GM12878 (cell line): Measurements from ENCODE around the gene CCDC87. TPM values are rescaled to one million over a fixed set of nuclear protein-coding genes. Genes with fewer than 3 reads are reported as not detected.

Experiments
- ATAC-seq: fragments of 200-7000 bp; cut with Tn5 transposase; 3 replicates; pipeline ENCODE4 v1.9.1; 2020; ENCODE audit warnings: mild to moderate bottlenecking, moderate library complexity
- BruUV-seq: library from RNA; stranded (reverse); fragments of 400-500 nt; replicated peaks from 2 replicates; lab custom pipeline; 2021; lab: Mats Ljungman, UMichigan
- CTCF ChIA-PET: fragments of 300-600 bp; sonication (Branson Sonifier 250); formaldehyde crosslinking; extraction: SDS; loops from one replicate; lab custom pipeline; 2021; ENCODE audit warnings: inconsistent platforms; lab: Yijun Ruan, JAX
- POLR2A ChIA-PET: fragments of 350-600 bp; formaldehyde crosslinking; extraction: SDS; loops from one replicate; lab custom pipeline; 2021; ENCODE audit warnings: inconsistent platforms; lab: Charles Lee
- RAD21 ChIA-PET: fragments of 300-600 bp; sonication (Branson Sonifier 250); formaldehyde crosslinking; loops from one replicate; lab custom pipeline; 2023; ENCODE audit warnings: antibody characterized with exemption; ENCODE audit not compliant: unreplicated experiment; lab: Charles Lee
- SMC1A ChIA-PET: fragments of 300-600 bp; sonication (Branson Sonifier 250); formaldehyde crosslinking; loops from one replicate; lab custom pipeline; 2023; ENCODE audit not compliant: unreplicated experiment, uncharacterized antibody; lab: Charles Lee
- DNase-seq: peaks from one replicate; pipeline ENCODE4 v3.0.0-alpha.2; 2011; ENCODE audit warnings: low read depth, low spot score
- FAIRE-seq: peaks from 3 replicates; lab custom pipeline; 2011; peaks lifted over from hg19 to GRCh38; lab: Jason Lieb, UNC
- H2AFZ ChIP-seq: 2 replicates; pipeline ENCODE4 v1.6.0; 2011; ENCODE audit warnings: low read depth, low read length, control low read depth; ENCODE audit not compliant: control insufficient read depth
- H3K27ac ChIP-seq: 2 replicates; pipeline ENCODE4 v1.5.1; 2011; ENCODE audit warnings: control low read depth; ENCODE audit not compliant: control insufficient read depth, insufficient read depth
- H3K27me3 ChIP-seq, 2 experiments: replicated peaks in 1 of 2; 2 replicates each; pipeline versions ENCODE4 v1.6.0 to v1.6.1; 2011; ENCODE audit warnings: low read length in 1 of 2; ENCODE audit not compliant: control insufficient read depth in 2 of 2, insufficient read depth in 2 of 2
- H3K36me3 ChIP-seq, 2 experiments: 2 replicates each; pipeline ENCODE4 v1.5.1; 2011; ENCODE audit warnings: low read length in 1 of 2; ENCODE audit not compliant: control insufficient read depth in 2 of 2, insufficient read depth in 2 of 2
- H3K4me1 ChIP-seq: 2 replicates; pipeline ENCODE4 v1.6.1; 2011; ENCODE audit warnings: mild to moderate bottlenecking, low read length, moderate library complexity, mixed read lengths; ENCODE audit not compliant: control insufficient read depth, insufficient read depth
- H3K4me2 ChIP-seq: 2 replicates; pipeline ENCODE4 v1.6.0; 2011; ENCODE audit warnings: control low read depth; ENCODE audit not compliant: control insufficient read depth, insufficient read depth
- H3K4me3 ChIP-seq: fragments of 200-600 bp; sonication (generic); 2 replicates; pipeline ENCODE4 v1.5.1; 2016
- H3K79me2 ChIP-seq: 2 replicates; pipeline ENCODE4 v1.6.0; 2011; ENCODE audit warnings: low read length; ENCODE audit not compliant: control insufficient read depth, insufficient read depth
- H3K9ac ChIP-seq: 2 replicates; pipeline ENCODE4 v1.8.0; 2011; ENCODE audit warnings: low read length, control low read depth, mixed read lengths; ENCODE audit not compliant: control insufficient read depth, insufficient read depth
- H3K9me3 ChIP-seq: replicated peaks from 3 replicates; pipeline ENCODE4 v1.5.1; 2011; ENCODE audit warnings: mild to moderate bottlenecking, low read length; ENCODE audit not compliant: control insufficient read depth, insufficient read depth
- H4K20me1 ChIP-seq: 2 replicates; pipeline ENCODE4 v1.6.0; 2011; ENCODE audit not compliant: control insufficient read depth, insufficient read depth
- ASH2L ChIP-seq: fragments of 300-600, 200-600 bp; sonication (generic); IDR thresholded peaks from 2 replicates; pipeline ENCODE4 v1.6.1; 2017; ENCODE audit warnings: low read depth, mild to moderate bottlenecking, borderline replicate concordance
- ATF2 ChIP-seq: IDR thresholded peaks from 2 replicates; pipeline ENCODE4 v1.6.1; 2012; ENCODE audit warnings: low read length, inconsistent platforms
- BACH1 ChIP-seq: fragments of 450-650 bp; IDR thresholded peaks from 2 replicates; pipeline ENCODE4 v1.6.1; 2017; ENCODE audit warnings: mild to moderate bottlenecking, borderline replicate concordance
- CEBPB ChIP-seq, 2 experiments: fragments of 150-350 bp in 1 of 2; IDR thresholded peaks; 2 replicates each; pipeline ENCODE4 v1.6.1; 2012 to 2014; ENCODE audit warnings: low read depth in 2 of 2, low read length in 2 of 2, borderline replicate concordance in 1 of 2, inconsistent platforms in 1 of 2
- EED ChIP-seq: sonication (generic); IDR thresholded peaks from 2 replicates; pipeline ENCODE4 v1.6.1; 2016; ENCODE audit warnings: antibody characterized with exemption, low read depth
- EGR1 ChIP-seq, 2 experiments: IDR thresholded peaks; 1 replicate in 1 of 2; 2 replicates in 1 of 2; pipeline ENCODE4 v1.6.1; 2011 to 2012; ENCODE audit warnings: low read depth in 2 of 2, low read length in 2 of 2, borderline replicate concordance in 1 of 2, mild to moderate bottlenecking in 1 of 2, moderate library complexity in 1 of 2
- FOXM1 ChIP-seq: IDR thresholded peaks from 2 replicates; pipeline ENCODE4 v1.6.1; 2012; ENCODE audit warnings: low read depth, mild to moderate bottlenecking, inconsistent platforms, low read length, moderate library complexity
- MAX ChIP-seq: IDR thresholded peaks from 2 replicates; pipeline ENCODE4 v1.6.1; 2012; ENCODE audit warnings: low read depth, low read length, improper control_type of control experiment
- RELA ChIP-seq: fragments of 450-650 bp; IDR thresholded peaks from 2 replicates; pipeline ENCODE4 v1.8.0; 2014; ENCODE audit warnings: borderline replicate concordance; ENCODE audit not compliant: partially characterized antibody
- RUNX3 ChIP-seq: IDR thresholded peaks from 2 replicates; pipeline ENCODE4 v1.6.1; 2012; ENCODE audit warnings: low read length, inconsistent platforms
- WRNIP1 ChIP-seq: IDR thresholded peaks from 2 replicates; pipeline ENCODE4 v1.6.1; 2011; ENCODE audit warnings: low read depth, low read length, improper control_type of control experiment, borderline replicate concordance
- ZBTB33 ChIP-seq: fragments of 450-650 bp; IDR thresholded peaks from 2 replicates; pipeline ENCODE4 v1.6.1; 2017; ENCODE audit warnings: mild to moderate bottlenecking
- ZNF207 ChIP-seq: fragments of 450-650 bp; IDR thresholded peaks from 2 replicates; pipeline ENCODE4 v1.6.1; 2014; ENCODE audit warnings: antibody characterized with exemption, mild to moderate bottlenecking, borderline replicate concordance
- ZNF217 ChIP-seq: fragments of 450-650 bp; IDR thresholded peaks from 2 replicates; pipeline ENCODE4 v1.6.1; 2017; ENCODE audit warnings: antibody characterized with exemption, mild to moderate bottlenecking
- ZZZ3 ChIP-seq: IDR thresholded peaks from 2 replicates; pipeline ENCODE4 v1.6.1; 2011; ENCODE audit warnings: low read depth; ENCODE audit not compliant: control insufficient read depth, insufficient read length
- WGBS: methylation state at CpG from one replicate; pipeline ENCODE4 v1.1.6; 2016; ENCODE audit warnings: low lambda C conversion rate; ENCODE audit not compliant: insufficient replicate concordance, insufficient coverage; ENCODE audit errors: missing lambda C conversion rate; 5-methylcytosine and 5-hydroxymethylcytosine counted together
- in situ Hi-C: fragments of 300-500 bp; cut with MboI; formaldehyde crosslinking; loops from 9 replicates; pipeline ENCODE4 v1.14.3; 2018; ENCODE audit warnings: mixed read lengths
- intact Hi-C: fragments of 100-400 bp; cut with micrococcal nuclease; formaldehyde crosslinking; loops from one replicate; pipeline ENCODE4 v1.14.2; 2022; ENCODE audit not compliant: unreplicated experiment
- polyA plus RNA-seq, 11 experiments: library from polyadenylated mRNA; depleted of rRNA in 4 of 11; unstranded in 6 of 11; stranded (reverse) in 5 of 11; fragments of >200 nt; fragmentation: Nextera tagmentation in 4 of 11; fragmentation: Illumina TruSeq in 1 of 11; extraction: Ambion mirVana in 4 of 11; extraction: Trizol in 1 of 11; gene quantifications; 1 replicate in 1 of 11; 2 replicates in 10 of 11; pipeline versions ENCODE4 v1.2.1 to v1.2.3, GENCODE V29; 2011 to 2016; ENCODE audit warnings: inconsistent platforms in 2 of 11, missing spikeins in 2 of 11, low read depth in 1 of 11
- total RNA-seq, 4 experiments: library from RNA; depleted of rRNA in 3 of 4; stranded (reverse); fragments of >200 nt in 3 of 4; fragmentation: Illumina TruSeq in 1 of 4; extraction: Trizol in 1 of 4; gene quantifications; 2 replicates each; pipeline versions ENCODE4 v1.2.1 to v1.2.3, GENCODE V29; 2013 to 2021

CCDC87 gene
- total and polyA plus RNA-seq, 10 of the 15 experiments (the other 5 are each of a cell fraction or from before 2014, with no cell fraction given) = 0.02 to 0.17 (median 0.09) TPM; not detected in 3

GRCh38 chr11:66567787-66568123 is 25.1 kb downstream of the CCDC87 start (continued):
- TF ChIP-seq BACH1 = no peak
- TF ChIP-seq, all 136 proteins: peak for 0

GRCh38 chr11:66566221-66566620 is 26.6 kb downstream of the CCDC87 start:
- H3K4me1 ChIP-seq = no peaks in the 10 kb centered on the region
- intact Hi-C loops = no loop called here
- TF ChIP-seq WRNIP1 (no peak), ASH2L (no peak), EGR1 (IDR thresholded peaks at IDR 0.05; ENCODE audit: borderline replicate concordance in 1 of 2, low read depth in 2 of 2, low read length in 2 of 2) (no peak), MAX (no peak), ZZZ3 (no peak), RUNX3 (no peak), ZNF217 (no peak), ATF2 (no peak), RELA (no peak), ZBTB33 (no peak), FOXM1 (no peak), ZNF207 (no peak), EED (no peak), CEBPB (IDR thresholded peaks at IDR 0.05; ENCODE audit: borderline replicate concordance in 1 of 2, low read depth in 2 of 2, low read length in 2 of 2) (no peak)
- CTCF ChIA-PET = interaction anchor here (1.1 kb wide), 1 partner anchor 12 kb away, joined by 3 read pairs; no protein-coding TSS in a partner anchor
- no TSS peak for BruUV-seq
- in situ Hi-C loops = no loop called here
- whole genome bisulfite sequencing = 58% methylated on average over 7 of the region's 8 CpGs
- SMC1A ChIA-PET = interaction anchor here (1.4 to 1.9 kb wide), 3 partner anchors 12 to 112 kb away, joined by 3 to 4 read pairs (median 3); partner anchors contain the start of gene ZDHHC24
- ATAC-seq (no peak), FAIRE-seq (no peak), DNase-seq (no peak)
- H3K79me2 ChIP-seq = no peaks in the 10 kb centered on the region
- POLR2A ChIA-PET = interaction anchor here (0.6 kb wide), 1 partner anchor 45 kb away, joined by 6 read pairs; no protein-coding TSS in a partner anchor
- no peak overlapping the region for H3K9ac ChIP-seq
- no peaks in the 10 kb centered on the region for H4K20me1 ChIP-seq
- RAD21 ChIA-PET = no interaction called here
- H2AFZ ChIP-seq = no peak overlapping the region
- H3K4me3 ChIP-seq = no peak overlapping the region
- H3K27ac ChIP-seq = no peak overlapping the region
- no peak overlapping the region for H3K4me2 ChIP-seq
- peaks cover 0 to 6% of the 10 kb centered on the region in 2 experiments; a peak in 3 of 4 replicates for H3K27me3 ChIP-seq
- H3K9me3 ChIP-seq = no peaks in the 10 kb centered on the region
- H3K36me3 ChIP-seq = no peaks in the 10 kb centered on the region
